A549 treated with ZK216348 at 1 μM for 4 hours (cell line): Measurements from ENCODE around the gene ZSCAN20. TPM values are rescaled to one million over a fixed set of nuclear protein-coding genes. Genes with fewer than 3 reads are reported as not detected.

ENCODE experiments used
- total RNA-seq: library from RNA; stranded (reverse); fragments of 200-300 nt; extraction: Qiagen RNA extraction; gene quantifications from 5 replicates; pipeline ENCODE4 v1.2.3, GENCODE V29; 2022; ENCODE audit warnings: low read depth

The ZSCAN20 gene
- 1.6 to 2.4 TPM (median 1.9 TPM) in 5 replicates for total RNA-seq

GRCh38 chr1:33472269-33472980 lies at the start of gene ZSCAN20:
TSS of gene ZSCAN20 (plus strand) at chr1:33472645. CDS start at chr1:33479289, 6,644 bp downstream.

GRCh38 chr1:33430692-33431593 lies 41.5 kb upstream of the ZSCAN20 start, which contains the start of gene PHC2:
TSS of gene PHC2 (minus strand) at chr1:33431095. CDS start at chr1:33375539, 55,556 bp downstream.

Other genes starting within 250 kb of the ZSCAN20 start
- gene ZNF362, start 216.2 kb upstream of the ZSCAN20 start, total RNA-seq = 7.7 to 15.2 TPM (median 11.4 TPM) in 5 replicates
- not detected in 5 replicates for gene A3GALT2, start 151.5 kb upstream of the ZSCAN20 start, total RNA-seq
- 84.5 to 103 TPM (median 95.4 TPM) in 5 replicates for gene PHC2, start 41.5 kb upstream of the ZSCAN20 start, total RNA-seq